Measurements from ENCODE around the gene DCAKD.
"Not testable (repeated sequence)": the region's sequence is repeated elsewhere in the genome, so short reads cannot be mapped to it uniquely, and the experiment has no call there.

DCAKD gene

GRCh38 chr17:45070809-45071208 is 19.4 kb upstream of the DCAKD start:
- no peak overlapping the region for H3K4me3 ChIP-seq (ENCODE audit: low read length)

GRCh38 chr17:45070001-45070400 is 18.6 kb upstream of the DCAKD start:
- no peak for DNase-seq (ENCODE audit: low read depth, low spot score)
- H3K4me3 ChIP-seq (ENCODE audit: low read length) = no peak overlapping the region

More at GRCh38 chr17:45070809-45071208, 19.4 kb upstream of the DCAKD start:
- DNase-seq (ENCODE audit: low read depth, low spot score) = no peak

GRCh38 chr17:45067637-45068036 is 16.2 kb upstream of the DCAKD start:
- no peak for DNase-seq (ENCODE audit: low read depth, low spot score)
- no peak overlapping the region for H3K4me3 ChIP-seq (ENCODE audit: low read length)

- DNase-seq (ENCODE audit: low read depth, low spot score) = no peak
- no peak overlapping the region for H3K4me3 ChIP-seq (ENCODE audit: low read length)
These were observed 11.8 kb upstream of the DCAKD start for GRCh38 chr17:45063198-45063597.

- DNase-seq (ENCODE audit: low read depth, low spot score) = no peak
- H3K4me3 ChIP-seq (ENCODE audit: low read length) = peak overlapping the region; percentile 98
These were observed 10.3 kb upstream of the DCAKD start for GRCh38 chr17:45061606-45062205.

- DNase-seq (ENCODE audit: low read depth, low spot score) = peak; percentile 100
- H3K4me3 ChIP-seq (ENCODE audit: low read length) = peak within 1 kb of the TSS; percentile 98
These were observed 9.6 kb upstream of the DCAKD start, which contains the start of gene NMT1 for GRCh38 chr17:45060797-45061605. NMT1 (plus strand) TSS chr17:45061317; CDS start chr17:45061330, 13 bp downstream.

GRCh38 chr17:45060382-45060796 is 9.0 kb upstream of the DCAKD start:
- no peak for DNase-seq (ENCODE audit: low read depth, low spot score)
- peak overlapping the region; percentile 98 for H3K4me3 ChIP-seq (ENCODE audit: low read length)

GRCh38 chr17:45052052-45052772 is 780 bp upstream of the DCAKD start:
- DNase-seq (ENCODE audit: low read depth, low spot score) = peak; percentile 88
- peak overlapping the region; percentile 69 for H3K4me3 ChIP-seq (ENCODE audit: low read length)

GRCh38 chr17:45051720-45052051 is 254 bp upstream of the DCAKD start:
- H3K4me3 ChIP-seq (ENCODE audit: low read length) = peak overlapping the region; percentile 69; the same call in 1 of the 2 replicates
- DNase-seq (ENCODE audit: low read depth, low spot score) = not testable (repeated sequence)

GRCh38 chr17:45050481-45051059 is 862 bp downstream of the DCAKD start:
- H3K4me3 ChIP-seq (ENCODE audit: low read length) = peak overlapping the region; percentile 98
- peak; percentile 35 for DNase-seq (ENCODE audit: low read depth, low spot score)

GRCh38 chr17:45048795-45049563 is 2.5 kb downstream of the DCAKD start:
- no peak overlapping the region for H3K4me3 ChIP-seq (ENCODE audit: low read length)
- peak; percentile 17 for DNase-seq (ENCODE audit: low read depth, low spot score)

- DNase-seq (ENCODE audit: low read depth, low spot score) = no peak
These were observed 4.8 kb downstream of the DCAKD start for GRCh38 chr17:45046537-45047125.

GRCh38 chr17:45043813-45044540 is 7.5 kb downstream of the DCAKD start:
- no peak overlapping the region for H3K4me3 ChIP-seq (ENCODE audit: low read length)

More at GRCh38 chr17:45046537-45047125, 4.8 kb downstream of the DCAKD start:
- no peak overlapping the region for H3K4me3 ChIP-seq (ENCODE audit: low read length)

GRCh38 chr17:45042346-45043120 is 8.9 kb downstream of the DCAKD start:
- no peak for DNase-seq (ENCODE audit: low read depth, low spot score)
- H3K4me3 ChIP-seq (ENCODE audit: low read length) = no peak overlapping the region

More at GRCh38 chr17:45043813-45044540, 7.5 kb downstream of the DCAKD start:
- no peak for DNase-seq (ENCODE audit: low read depth, low spot score)

- no peak for DNase-seq (ENCODE audit: low read depth, low spot score)
- H3K4me3 ChIP-seq (ENCODE audit: low read length) = no peak overlapping the region
These were observed 11.0 kb downstream of the DCAKD start for GRCh38 chr17:45040459-45040858.

- H3K4me3 ChIP-seq (ENCODE audit: low read length) = no peak overlapping the region
- DNase-seq (ENCODE audit: low read depth, low spot score) = no peak
These were observed 12.5 kb downstream of the DCAKD start for GRCh38 chr17:45038728-45039634.

Data from Jurkat, Clone E6-1 (cell line).